Measurements from ENCODE around the gene DTL. TPM values are rescaled to one million over a fixed set of nuclear protein-coding genes. Genes with fewer than 3 reads are reported as not detected.

The DTL gene
- total RNA-seq, 1 experiment from 2014 or later, result 22.5 TPM

- no peak overlapping the region for H3K27ac ChIP-seq
- H2AFZ ChIP-seq, result no peak overlapping the region
- intact Hi-C loops (cut with micrococcal nuclease; ENCODE audit: unreplicated experiment), result no loop called here
- no peak for TF ChIP-seq EZH2 (IDR thresholded peaks at IDR 0.05; ENCODE audit: low read depth)
- no peak for TF ChIP-seq CTCF (conservative IDR thresholded peaks at IDR 0.05)
- H3K4me3 ChIP-seq, result no peak overlapping the region
- no peaks in the 10 kb centered on the region for H3K27me3 ChIP-seq (ENCODE audit: insufficient read depth, low read depth)
- CTCF ChIA-PET, result no interaction called here
- no TSS peak for BruUV-seq (replicated peaks)
- H3F3A ChIP-seq (ENCODE audit: insufficient read depth, low read depth), result no peaks in the 10 kb centered on the region
- no peaks in the 10 kb centered on the region for H3K79me2 ChIP-seq (ENCODE audit: low read depth)
- POLR2A ChIA-PET (ENCODE audit: unreplicated experiment), result interaction anchor here (0.7 kb wide), 1 partner anchor 52 kb away, joined by 17 read pairs; no protein-coding TSS in a partner anchor
- H3K36me3 ChIP-seq (ENCODE audit: low read depth), result no peaks in the 10 kb centered on the region
- no peak overlapping the region for H3K4me2 ChIP-seq
- DNase-seq, result no peak
- H3K4me1 ChIP-seq (replicated peaks; ENCODE audit: insufficient read depth), result no peaks in the 10 kb centered on the region
- H4K20me1 ChIP-seq (ENCODE audit: insufficient read depth), result no peaks in the 10 kb centered on the region
- no peaks in the 10 kb centered on the region for H3K9me2 ChIP-seq (ENCODE audit: insufficient read depth)
- no peaks in the 10 kb centered on the region for H3K9me3 ChIP-seq (ENCODE audit: insufficient read depth, low read depth)
These were observed 112.1 kb downstream of the DTL start for GRCh38 chr1:212147581-212148033.

GRCh38 chr1:212149566-212149965 lies 114.0 kb downstream of the DTL start:
- Histone ChIP-seq H3K79me2 (ENCODE audit: low read depth) (no peaks in the 10 kb centered on the region), H2AFZ (no peak overlapping the region), H3K27ac (no peak overlapping the region), H3K9me3 (ENCODE audit: insufficient read depth, low read depth) (no peaks in the 10 kb centered on the region), H3K4me2 (no peak overlapping the region), H3F3A (ENCODE audit: insufficient read depth, low read depth) (no peaks in the 10 kb centered on the region), H3K27me3 (ENCODE audit: insufficient read depth, low read depth) (no peaks in the 10 kb centered on the region), H3K4me3 (no peak overlapping the region), H3K36me3 (ENCODE audit: low read depth) (no peaks in the 10 kb centered on the region), H3K9me2 (ENCODE audit: insufficient read depth) (no peaks in the 10 kb centered on the region), H3K4me1 (replicated peaks; ENCODE audit: insufficient read depth) (no peaks in the 10 kb centered on the region), H4K20me1 (ENCODE audit: insufficient read depth) (no peaks in the 10 kb centered on the region)
- intact Hi-C loops (cut with micrococcal nuclease; ENCODE audit: unreplicated experiment), result no loop called here
- TF ChIP-seq CTCF (conservative IDR thresholded peaks at IDR 0.05), result no peak
- no peak for TF ChIP-seq EZH2 (IDR thresholded peaks at IDR 0.05; ENCODE audit: low read depth)
- CTCF ChIA-PET, result no interaction called here
- BruUV-seq (replicated peaks), result no TSS peak
- POLR2A ChIA-PET (ENCODE audit: unreplicated experiment), result no interaction called here
- no peak for DNase-seq

GRCh38 chr1:212152308-212152693 lies 116.8 kb downstream of the DTL start:
- Histone ChIP-seq H3K27me3 (ENCODE audit: insufficient read depth, low read depth) (no peaks in the 10 kb centered on the region), H3K79me2 (ENCODE audit: low read depth) (no peaks in the 10 kb centered on the region), H3K27ac (no peak overlapping the region), H3F3A (ENCODE audit: insufficient read depth, low read depth) (no peaks in the 10 kb centered on the region), H3K9me3 (ENCODE audit: insufficient read depth, low read depth) (no peaks in the 10 kb centered on the region), H3K36me3 (ENCODE audit: low read depth) (no peaks in the 10 kb centered on the region), H3K4me3 (no peak overlapping the region), H2AFZ (no peak overlapping the region), H3K4me1 (replicated peaks; ENCODE audit: insufficient read depth) (no peaks in the 10 kb centered on the region), H4K20me1 (ENCODE audit: insufficient read depth) (no peaks in the 10 kb centered on the region), H3K4me2 (no peak overlapping the region), H3K9me2 (ENCODE audit: insufficient read depth) (no peaks in the 10 kb centered on the region)
- intact Hi-C loops (cut with micrococcal nuclease; ENCODE audit: unreplicated experiment), result no loop called here
- ChIA-PET POLR2A (ENCODE audit: unreplicated experiment) (interaction anchor here (0.6 to 0.8 kb wide), 4 partner anchors 23 to 231 kb away, joined by 3 to 9 read pairs (median 4); no protein-coding TSS in a partner anchor), CTCF (no interaction called here)
- BruUV-seq (replicated peaks), result no TSS peak
- DNase-seq, result no peak
- TF ChIP-seq CTCF (conservative IDR thresholded peaks at IDR 0.05) (no peak), EZH2 (IDR thresholded peaks at IDR 0.05; ENCODE audit: low read depth) (no peak)
